ENCODE data around the gene ROR1. TPM values are rescaled to one million over a fixed set of nuclear protein-coding genes. Genes with fewer than 3 reads are reported as not detected.

The ROR1 gene
- total and polyA plus RNA-seq, 2 of the 4 experiments (the other 2 are of a cell fraction), result 4.4 to 10.0 TPM

GRCh38 chr1:64209221-64209620, 435.4 kb downstream of the ROR1 start:
- Histone ChIP-seq H2AK9ac (replicated peaks; ENCODE audit: low read depth, low read length, poor library complexity) (no peak overlapping the region), H2BK20ac (ENCODE audit: low read depth, low read length) (peak overlapping the region; percentile 3; the same call in 1 of the 2 replicates), H3K27ac (ENCODE audit: insufficient read depth, low read length) (no peak overlapping the region), H4K91ac (ENCODE audit: insufficient read depth, low read depth, low read length) (no peak overlapping the region), H3K36me3 (ENCODE audit: control insufficient read depth, insufficient read depth, low read length) (no peaks in the 10 kb centered on the region), H3K4me2 (ENCODE audit: low read depth, low read length) (no peak overlapping the region), H3K79me1 (ENCODE audit: low read depth in 1 of 2, low read length in 2 of 2) (no peaks in the 10 kb centered on the region), H4K5ac (ENCODE audit: low read depth, low read length) (no peak overlapping the region), H2BK120ac (ENCODE audit: low read depth, low read length) (no peak overlapping the region), H4K8ac (ENCODE audit: low read depth in 2 of 2, low read length in 2 of 2) (no peak overlapping the region), H3K4me3 (ENCODE audit: insufficient read depth, low read depth, low read length) (no peak overlapping the region), H3K9ac (ENCODE audit: low read depth, low read length) (no peak overlapping the region), H2BK15ac (ENCODE audit: low read depth, low read length) (no peak overlapping the region), H3K27me3 (ENCODE audit: control insufficient read depth, insufficient read depth, low read length) (no peaks in the 10 kb centered on the region), H3K14ac (replicated peaks; ENCODE audit: low read depth, low read length) (no peak overlapping the region), H2AFZ (replicated peaks; ENCODE audit: low read length, poor library complexity) (no peak overlapping the region), H3K4ac (ENCODE audit: low read depth, low read length) (no peak overlapping the region), H3K18ac (ENCODE audit: low read depth, low read length) (no peak overlapping the region), H3K9me1 (ENCODE audit: insufficient read depth, low read length) (peaks cover 2% of the 10 kb centered on the region; the same call in 1 of the 2 replicates), H3K56ac (ENCODE audit: extremely low read depth, insufficient read depth, low read length) (no peak overlapping the region), H4K20me1 (ENCODE audit: insufficient read depth, low read length) (no peaks in the 10 kb centered on the region), H3K23ac (ENCODE audit: low read depth, low read length) (no peak overlapping the region), H2BK5ac (ENCODE audit: low read depth, low read length, poor library complexity, severe bottlenecking) (no peak overlapping the region), H3K4me1 (ENCODE audit: control insufficient read depth, insufficient read depth, low read length) (peaks cover 10% of the 10 kb centered on the region), H2AK5ac (ENCODE audit: low read depth, low read length) (no peak overlapping the region), H3K9me3 (ENCODE audit: control insufficient read depth, insufficient read depth, low read length) (no peaks in the 10 kb centered on the region)
- dilution Hi-C loops (cut with HindIII; ENCODE audit: low sequenced_read_pairs, unreplicated experiment), result no loop called here
- intact Hi-C loops (cut with micrococcal nuclease), result no loop called here
- CTCF ChIA-PET, result no interaction called here
- BruUV-seq (replicated peaks), result no TSS peak
- TF ChIP-seq MAZ (IDR thresholded peaks at IDR 0.05; ENCODE audit: borderline replicate concordance, low read depth, low read length) (no peak), CTCF (conservative IDR thresholded peaks at IDR 0.05; ENCODE audit: low read depth, low read length) (no peak)
- no CpG with 5 or more reads among the region's 2 CpGs for WGBS, 2 experiments (ENCODE audit: extremely low coverage in 2 of 2, insufficient read length in 1 of 2)
- no peak for DNase-seq
- POLR2A ChIA-PET (ENCODE audit: unreplicated experiment), result no interaction called here
- in situ Hi-C loops (cut with MboI; ENCODE audit: low sequenced_read_pairs), result no loop called here
- no peak for ATAC-seq (ENCODE audit: low read depth)
